ENCODE data around the gene CUX1. TPM values are rescaled to one million over a fixed set of nuclear protein-coding genes. Genes with fewer than 3 reads are reported as not detected.

CUX1 gene
- total RNA-seq, 1 experiment from 2014 or later = 39.6 TPM

DNA sequence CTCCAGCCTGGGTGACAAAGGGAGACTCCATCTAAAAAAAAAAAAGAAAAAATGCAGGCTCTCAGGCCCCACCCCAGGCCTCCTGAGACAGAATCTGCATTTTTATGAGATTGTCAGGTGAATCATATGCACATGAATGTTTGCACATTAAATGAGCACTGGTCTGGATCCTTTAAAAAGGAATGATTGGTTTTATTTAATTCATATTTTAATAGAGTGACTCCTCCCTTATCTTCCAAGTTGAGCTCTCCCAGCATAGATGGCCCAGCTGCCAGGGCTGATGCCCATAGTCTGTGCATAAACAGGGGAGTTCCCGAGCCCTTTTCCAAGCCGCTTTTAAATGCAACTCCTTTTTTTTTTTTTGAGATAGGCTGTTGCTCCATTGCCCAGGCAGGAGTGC, 28.5 kb downstream of the CUX1 start:
- CTCF ChIA-PET = interaction anchor here (0.5 kb wide), 1 partner anchor 199 kb away, joined by 4 read pairs; no protein-coding TSS in a partner anchor

DNA sequence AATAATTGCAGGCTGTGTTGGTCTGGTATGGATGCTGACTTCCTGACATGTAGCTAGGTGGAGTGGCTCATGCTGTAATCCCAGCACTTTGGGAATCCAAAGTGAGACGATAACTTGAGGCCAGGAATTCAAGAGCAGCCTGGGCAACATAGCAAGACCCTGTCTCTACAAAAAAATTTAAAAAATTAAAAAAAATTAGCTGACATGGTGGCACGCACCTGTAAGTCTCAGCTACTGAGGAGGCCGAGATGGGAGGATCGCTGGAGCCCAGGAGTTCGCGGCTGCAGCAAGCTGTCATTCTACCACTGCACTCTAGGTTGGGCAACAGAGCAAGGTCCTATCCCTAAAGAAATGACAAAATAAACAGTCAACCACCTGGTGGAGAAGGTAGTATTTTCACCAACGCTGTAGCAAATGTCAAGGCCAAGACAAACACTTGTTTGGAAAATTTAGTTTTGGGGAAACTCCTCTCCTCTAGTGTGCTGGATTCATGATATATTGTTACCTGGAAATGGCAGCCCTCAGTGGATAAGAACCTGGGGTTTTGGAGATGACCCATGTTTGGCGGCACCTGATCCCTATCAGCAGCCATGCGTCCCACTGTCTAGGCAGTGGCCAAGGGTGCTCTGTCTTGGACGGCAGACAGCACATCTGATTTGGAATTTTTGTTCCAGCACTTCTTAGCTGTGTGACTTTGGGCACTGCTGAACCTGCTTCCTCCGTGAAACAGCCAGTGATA, 29.5 kb downstream of the CUX1 start:
- H3K4me1 ChIP-seq (ENCODE audit: insufficient read depth, low read length) = peaks cover 3% of the 10 kb centered on the region; the same call in 1 of the 2 replicates
- H3K9ac ChIP-seq (ENCODE audit: low read length) = no peak overlapping the region
- H3K4me2 ChIP-seq (ENCODE audit: low read length) = no peak overlapping the region
- peaks cover 95% of the 10 kb centered on the region for H3K79me2 ChIP-seq (ENCODE audit: low read length)
- no peak overlapping the region for H3K4me3 ChIP-seq (ENCODE audit: low read length)
- no peaks in the 10 kb centered on the region; the same call in 1 of the 2 replicates for H3K9me3 ChIP-seq (ENCODE audit: low read length)
- intact Hi-C loops (cut with micrococcal nuclease) = no loop called here
- no peaks in the 10 kb centered on the region for H3F3A ChIP-seq (ENCODE audit: low read length, unreplicated experiment)
- no peak overlapping the region for H3K27ac ChIP-seq (ENCODE audit: low read length)
- no peaks in the 10 kb centered on the region for H3K27me3 ChIP-seq (ENCODE audit: low read length)
- TF ChIP-seq EZH2phosphoT487 (IDR thresholded peaks at IDR 0.05; ENCODE audit: borderline replicate concordance, low read length) (no peak), EZH2 (IDR thresholded peaks at IDR 0.05; ENCODE audit: low read length, unreplicated experiment) (no peak)
- TF ChIP-seq, protein P1, sequence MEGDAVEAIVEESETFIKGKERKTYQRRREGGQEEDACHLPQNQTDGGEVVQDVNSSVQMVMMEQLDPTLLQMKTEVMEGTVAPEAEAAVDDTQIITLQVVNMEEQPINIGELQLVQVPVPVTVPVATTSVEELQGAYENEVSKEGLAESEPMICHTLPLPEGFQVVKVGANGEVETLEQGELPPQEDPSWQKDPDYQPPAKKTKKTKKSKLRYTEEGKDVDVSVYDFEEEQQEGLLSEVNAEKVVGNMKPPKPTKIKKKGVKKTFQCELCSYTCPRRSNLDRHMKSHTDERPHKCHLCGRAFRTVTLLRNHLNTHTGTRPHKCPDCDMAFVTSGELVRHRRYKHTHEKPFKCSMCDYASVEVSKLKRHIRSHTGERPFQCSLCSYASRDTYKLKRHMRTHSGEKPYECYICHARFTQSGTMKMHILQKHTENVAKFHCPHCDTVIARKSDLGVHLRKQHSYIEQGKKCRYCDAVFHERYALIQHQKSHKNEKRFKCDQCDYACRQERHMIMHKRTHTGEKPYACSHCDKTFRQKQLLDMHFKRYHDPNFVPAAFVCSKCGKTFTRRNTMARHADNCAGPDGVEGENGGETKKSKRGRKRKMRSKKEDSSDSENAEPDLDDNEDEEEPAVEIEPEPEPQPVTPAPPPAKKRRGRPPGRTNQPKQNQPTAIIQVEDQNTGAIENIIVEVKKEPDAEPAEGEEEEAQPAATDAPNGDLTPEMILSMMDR (conservative IDR thresholded peaks at IDR 0.05; ENCODE audit: low read depth, low read length) = no peak
- ChIA-PET CTCF (no interaction called here), POLR2A (ENCODE audit: unreplicated experiment) (no interaction called here)
- H4K20me1 ChIP-seq (ENCODE audit: low read length) = 0 out of 2 replicates have a peak, but pooled peaks cover 1% of the 10 kb centered on the region
- peaks cover 6% of the 10 kb centered on the region for H3K36me3 ChIP-seq (ENCODE audit: low read depth, low read length)
- ATAC-seq = no peak
- no peaks in the 10 kb centered on the region for H3K9me2 ChIP-seq (replicated peaks; ENCODE audit: low read length)
- no TSS peak for BruUV-seq (replicated peaks)
- no peak for DNase-seq
- H2AFZ ChIP-seq (ENCODE audit: low read length) = no peak overlapping the region

More for the DNA sequence above, 28.5 kb downstream of the CUX1 start:
- no TSS peak for BruUV-seq (replicated peaks)
- H2AFZ ChIP-seq (ENCODE audit: low read length) = no peak overlapping the region
- intact Hi-C loops (cut with micrococcal nuclease) = no loop called here
- H4K20me1 ChIP-seq (ENCODE audit: low read length) = no peaks in the 10 kb centered on the region
- no peak overlapping the region for H3K9ac ChIP-seq (ENCODE audit: low read length)
- DNase-seq (peak; percentile 37), ATAC-seq (peak; percentile 85)
- peaks cover 3% of the 10 kb centered on the region; the same call in 1 of the 2 replicates for H3K4me1 ChIP-seq (ENCODE audit: insufficient read depth, low read length)
- no peak overlapping the region for H3K4me3 ChIP-seq (ENCODE audit: low read length)
- H3K9me3 ChIP-seq (ENCODE audit: low read length) = no peaks in the 10 kb centered on the region; the same call in 1 of the 2 replicates
- H3K4me2 ChIP-seq (ENCODE audit: low read length) = no peak overlapping the region
- no peak overlapping the region for H3K27ac ChIP-seq (ENCODE audit: low read length)
- no peaks in the 10 kb centered on the region for H3F3A ChIP-seq (ENCODE audit: low read length, unreplicated experiment)
- peaks cover 6% of the 10 kb centered on the region for H3K36me3 ChIP-seq (ENCODE audit: low read depth, low read length)
- H3K27me3 ChIP-seq (ENCODE audit: low read length) = no peaks in the 10 kb centered on the region
- TF ChIP-seq EZH2 (IDR thresholded peaks at IDR 0.05; ENCODE audit: low read length, unreplicated experiment) = no peak
- TF ChIP-seq, protein P1 (conservative IDR thresholded peaks at IDR 0.05; ENCODE audit: low read depth, low read length) = no peak
- no peak for TF ChIP-seq EZH2phosphoT487 (IDR thresholded peaks at IDR 0.05; ENCODE audit: borderline replicate concordance, low read length)
- POLR2A ChIA-PET (ENCODE audit: unreplicated experiment) = interaction anchor here (0.6 kb wide), 2 partner anchors 58 to 939 kb away, joined by 3 to 17 read pairs; no protein-coding TSS in a partner anchor
- H3K9me2 ChIP-seq (replicated peaks; ENCODE audit: low read length) = no peaks in the 10 kb centered on the region
- peaks cover 94% of the 10 kb centered on the region for H3K79me2 ChIP-seq (ENCODE audit: low read length)
